ENCODE measurements around the gene TMA7B. TPM values are rescaled to one million over a fixed set of nuclear protein-coding genes. Genes with fewer than 3 reads are reported as not detected.

TMA7B gene
- total and polyA plus RNA-seq, 2 of the 4 experiments (the other 2 are of a cell fraction), result not detected

DNA sequence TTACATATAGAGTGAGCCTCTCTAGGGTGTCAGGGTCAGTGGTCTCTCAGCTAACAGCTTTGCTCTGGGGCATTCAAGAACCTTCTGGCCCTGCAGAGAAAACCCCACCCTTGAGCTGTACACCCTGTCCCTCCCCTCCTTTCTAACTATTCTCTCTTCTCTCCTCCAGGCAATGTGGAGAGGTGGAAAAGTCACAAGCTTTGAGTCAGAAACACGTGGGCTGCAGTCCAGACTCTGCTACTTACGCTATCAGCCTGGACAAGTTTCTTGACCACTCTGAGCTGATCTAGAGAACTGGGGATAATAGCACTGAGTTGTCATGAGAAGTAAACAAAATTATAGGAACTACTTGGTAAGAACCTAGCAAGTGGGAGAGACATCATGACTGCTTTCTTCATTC lies 23.8 kb downstream of the TMA7B start:
- TF ChIP-seq, protein P1, sequence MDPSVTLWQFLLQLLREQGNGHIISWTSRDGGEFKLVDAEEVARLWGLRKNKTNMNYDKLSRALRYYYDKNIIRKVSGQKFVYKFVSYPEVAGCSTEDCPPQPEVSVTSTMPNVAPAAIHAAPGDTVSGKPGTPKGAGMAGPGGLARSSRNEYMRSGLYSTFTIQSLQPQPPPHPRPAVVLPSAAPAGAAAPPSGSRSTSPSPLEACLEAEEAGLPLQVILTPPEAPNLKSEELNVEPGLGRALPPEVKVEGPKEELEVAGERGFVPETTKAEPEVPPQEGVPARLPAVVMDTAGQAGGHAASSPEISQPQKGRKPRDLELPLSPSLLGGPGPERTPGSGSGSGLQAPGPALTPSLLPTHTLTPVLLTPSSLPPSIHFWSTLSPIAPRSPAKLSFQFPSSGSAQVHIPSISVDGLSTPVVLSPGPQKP (IDR thresholded peaks at IDR 0.05; ENCODE audit: borderline replicate concordance, low read depth, low read length), result no peak
- TF ChIP-seq, protein P2, sequence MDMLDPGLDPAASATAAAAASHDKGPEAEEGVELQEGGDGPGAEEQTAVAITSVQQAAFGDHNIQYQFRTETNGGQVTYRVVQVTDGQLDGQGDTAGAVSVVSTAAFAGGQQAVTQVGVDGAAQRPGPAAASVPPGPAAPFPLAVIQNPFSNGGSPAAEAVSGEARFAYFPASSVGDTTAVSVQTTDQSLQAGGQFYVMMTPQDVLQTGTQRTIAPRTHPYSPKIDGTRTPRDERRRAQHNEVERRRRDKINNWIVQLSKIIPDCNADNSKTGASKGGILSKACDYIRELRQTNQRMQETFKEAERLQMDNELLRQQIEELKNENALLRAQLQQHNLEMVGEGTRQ (IDR thresholded peaks at IDR 0.05; ENCODE audit: low read depth, low read length), result peak; percentile 39; the same call in 1 of the 2 replicates
- TF ChIP-seq POLR2A (IDR thresholded peaks at IDR 0.05; ENCODE audit: low read depth, low read length) (no peak), RAD21 (IDR thresholded peaks at IDR 0.05; ENCODE audit: low read length) (no peak), FOS (IDR thresholded peaks at IDR 0.05; ENCODE audit: low read depth, low read length) (no peak)
- DNase-seq, result peak; percentile 58
- no TSS peak for BruUV-seq (replicated peaks)
- Histone ChIP-seq H3K14ac (replicated peaks; ENCODE audit: low read depth, low read length) (no peak overlapping the region), H2BK15ac (ENCODE audit: low read depth, low read length) (no peak overlapping the region), H2AK9ac (replicated peaks; ENCODE audit: low read depth, low read length, poor library complexity) (peak overlapping the region; percentile 19), H3K4me1 (ENCODE audit: control insufficient read depth, insufficient read depth, low read length) (no peaks in the 10 kb centered on the region), H3K27ac (ENCODE audit: insufficient read depth, low read length) (no peak overlapping the region), H3K23ac (ENCODE audit: low read depth, low read length) (no peak overlapping the region), H3K27me3 (ENCODE audit: control insufficient read depth, insufficient read depth, low read length) (peaks cover 60% of the 10 kb centered on the region), H3K4me3 (ENCODE audit: insufficient read depth, low read depth, low read length) (no peak overlapping the region), H2BK5ac (ENCODE audit: low read depth, low read length, poor library complexity, severe bottlenecking) (no peak overlapping the region), H3K79me1 (ENCODE audit: low read depth in 1 of 2, low read length in 2 of 2) (no peaks in the 10 kb centered on the region), H3K18ac (ENCODE audit: low read depth, low read length) (no peak overlapping the region), H2AK5ac (ENCODE audit: low read depth, low read length) (no peak overlapping the region), H2AFZ (replicated peaks; ENCODE audit: low read length, poor library complexity) (no peak overlapping the region), H4K20me1 (ENCODE audit: insufficient read depth, low read length) (no peaks in the 10 kb centered on the region), H4K5ac (ENCODE audit: low read depth, low read length) (no peak overlapping the region), H3K4ac (ENCODE audit: low read depth, low read length) (no peak overlapping the region), H4K8ac (ENCODE audit: low read depth in 2 of 2, low read length in 2 of 2) (no peak overlapping the region), H2BK20ac (ENCODE audit: low read depth, low read length) (no peak overlapping the region), H3K9me3 (ENCODE audit: control insufficient read depth, insufficient read depth, low read length) (no peaks in the 10 kb centered on the region), H3K4me2 (ENCODE audit: low read depth, low read length) (no peak overlapping the region), H3K56ac (ENCODE audit: extremely low read depth, insufficient read depth, low read length) (no peak overlapping the region), H3K9me1 (ENCODE audit: insufficient read depth, low read length) (no peaks in the 10 kb centered on the region), H3K36me3 (ENCODE audit: control insufficient read depth, insufficient read depth, low read length) (no peaks in the 10 kb centered on the region), H4K91ac (ENCODE audit: insufficient read depth, low read depth, low read length) (no peak overlapping the region), H2BK120ac (ENCODE audit: low read depth, low read length) (no peak overlapping the region), H3K9ac (ENCODE audit: low read depth, low read length) (no peak overlapping the region)
- no CpG with 5 or more reads among the region's 2 CpGs for WGBS, 2 experiments (ENCODE audit: extremely low coverage in 2 of 2, insufficient read length in 1 of 2)
- ChIA-PET CTCF (interaction anchor here (1.0 kb wide), 1 partner anchor 40 kb away, joined by 4 read pairs; no protein-coding TSS in a partner anchor), POLR2A (ENCODE audit: unreplicated experiment) (no interaction called here)
- in situ Hi-C loops (cut with MboI; ENCODE audit: low sequenced_read_pairs) (no loop called here), dilution Hi-C loops (cut with HindIII; ENCODE audit: low sequenced_read_pairs, unreplicated experiment) (no loop called here), intact Hi-C loops (cut with micrococcal nuclease) (no loop called here)
- ATAC-seq (ENCODE audit: low read depth), result no peak
